ENCODE results near the gene TIMM22. TPM values are rescaled to one million over a fixed set of nuclear protein-coding genes. Genes with fewer than 3 reads are reported as not detected.
"Not testable (repeated sequence)": the region's sequence is repeated elsewhere in the genome, so short reads cannot be mapped to it uniquely, and the experiment has no call there.

Gene TIMM22
- total RNA-seq, 1 donor from 2014 or later = 15.0 TPM

- H3K27me3 Mint-ChIP-seq (ENCODE audit: low read depth); H3K4me3 Mint-ChIP-seq (ENCODE audit: low read depth); DNase-seq (ENCODE audit: low spot score); H3K27ac Mint-ChIP-seq; intact Hi-C loops (cut with micrococcal nuclease); H3K4me1 Mint-ChIP-seq (ENCODE audit: low read depth); H3K9me3 Mint-ChIP-seq: not testable (repeated sequence)
- H3K36me3 Mint-ChIP-seq (ENCODE audit: low read depth) = peaks cover 11% of the 10 kb centered on the region
Observed at GRCh38 chr17:1044387-1045009, 47.6 kb downstream of the TIMM22 start.

GRCh38 chr17:1045456-1045855, 48.5 kb downstream of the TIMM22 start:
- Mint-ChIP-seq H3K27ac (no peak overlapping the region), H3K4me3 (ENCODE audit: low read depth) (no peak overlapping the region), H3K9me3 (no peaks in the 10 kb centered on the region), H3K27me3 (ENCODE audit: low read depth) (no peaks in the 10 kb centered on the region), H3K36me3 (ENCODE audit: low read depth) (peaks cover 17% of the 10 kb centered on the region), H3K4me1 (ENCODE audit: low read depth) (no peaks in the 10 kb centered on the region)
- intact Hi-C loops (cut with micrococcal nuclease) = no loop called here
- no peak for DNase-seq (ENCODE audit: low spot score)

GRCh38 chr17:1047177-1047878, 50.4 kb downstream of the TIMM22 start:
- no peaks in the 10 kb centered on the region for H3K27me3 Mint-ChIP-seq (ENCODE audit: low read depth)
- DNase-seq (ENCODE audit: low spot score) = no peak
- peaks cover 11% of the 10 kb centered on the region for H3K36me3 Mint-ChIP-seq (ENCODE audit: low read depth)
- H3K4me1 Mint-ChIP-seq (ENCODE audit: low read depth) = no peaks in the 10 kb centered on the region
- no peak overlapping the region for H3K4me3 Mint-ChIP-seq (ENCODE audit: low read depth)
- intact Hi-C loops (cut with micrococcal nuclease) = no loop called here
- H3K9me3 Mint-ChIP-seq = no peaks in the 10 kb centered on the region
- no peak overlapping the region for H3K27ac Mint-ChIP-seq

- DNase-seq (ENCODE audit: low spot score) = no peak
- Mint-ChIP-seq H3K4me3 (ENCODE audit: low read depth) (no peak overlapping the region), H3K36me3 (ENCODE audit: low read depth) (peaks cover 6% of the 10 kb centered on the region), H3K9me3 (no peaks in the 10 kb centered on the region), H3K27me3 (ENCODE audit: low read depth) (no peaks in the 10 kb centered on the region), H3K4me1 (ENCODE audit: low read depth) (no peaks in the 10 kb centered on the region), H3K27ac (no peak overlapping the region)
- intact Hi-C loops (cut with micrococcal nuclease) = no loop called here
Observed at GRCh38 chr17:1047879-1048470, 51.0 kb downstream of the TIMM22 start.

- H3K27ac Mint-ChIP-seq; H3K9me3 Mint-ChIP-seq; H3K4me1 Mint-ChIP-seq (ENCODE audit: low read depth); H3K27me3 Mint-ChIP-seq (ENCODE audit: low read depth); intact Hi-C loops (cut with micrococcal nuclease); DNase-seq (ENCODE audit: low spot score); H3K36me3 Mint-ChIP-seq (ENCODE audit: low read depth); H3K4me3 Mint-ChIP-seq (ENCODE audit: low read depth): not testable (repeated sequence)
Observed at GRCh38 chr17:1048516-1049115, 51.7 kb downstream of the TIMM22 start.

GRCh38 chr17:1049446-1050225, 52.7 kb downstream of the TIMM22 start:
- no peaks in the 10 kb centered on the region for H3K4me1 Mint-ChIP-seq (ENCODE audit: low read depth)
- H3K27ac Mint-ChIP-seq = no peak overlapping the region
- H3K4me3 Mint-ChIP-seq (ENCODE audit: low read depth) = no peak overlapping the region
- H3K27me3 Mint-ChIP-seq (ENCODE audit: low read depth) = no peaks in the 10 kb centered on the region
- intact Hi-C loops (cut with micrococcal nuclease) = no loop called here
- peaks cover 10% of the 10 kb centered on the region for H3K36me3 Mint-ChIP-seq (ENCODE audit: low read depth)
- DNase-seq (ENCODE audit: low spot score) = no peak
- H3K9me3 Mint-ChIP-seq = no peaks in the 10 kb centered on the region

- DNase-seq (ENCODE audit: low spot score) = no peak
- Mint-ChIP-seq H3K27ac (no peak overlapping the region), H3K36me3 (ENCODE audit: low read depth) (peaks cover 10% of the 10 kb centered on the region), H3K9me3 (no peaks in the 10 kb centered on the region), H3K4me3 (ENCODE audit: low read depth) (no peak overlapping the region), H3K4me1 (ENCODE audit: low read depth) (no peaks in the 10 kb centered on the region), H3K27me3 (ENCODE audit: low read depth) (no peaks in the 10 kb centered on the region)
- intact Hi-C loops (cut with micrococcal nuclease) = no loop called here
Observed at GRCh38 chr17:1050246-1050995, 53.5 kb downstream of the TIMM22 start.

- no peaks in the 10 kb centered on the region for H3K27me3 Mint-ChIP-seq (ENCODE audit: low read depth)
- H3K36me3 Mint-ChIP-seq (ENCODE audit: low read depth) = peaks cover 10% of the 10 kb centered on the region
- no peaks in the 10 kb centered on the region for H3K9me3 Mint-ChIP-seq
- H3K4me3 Mint-ChIP-seq (ENCODE audit: low read depth) = no peak overlapping the region
- no peak for DNase-seq (ENCODE audit: low spot score)
- no peaks in the 10 kb centered on the region for H3K4me1 Mint-ChIP-seq (ENCODE audit: low read depth)
- intact Hi-C loops (cut with micrococcal nuclease) = no loop called here
- H3K27ac Mint-ChIP-seq = no peak overlapping the region
Observed at GRCh38 chr17:1050996-1051925, 54.3 kb downstream of the TIMM22 start.

Other genes with a start within 250 kb of the TIMM22 start
- 62.8 and 64.2 TPM in 2 replicates for gene GEMIN4, start 244.9 kb upstream of the TIMM22 start, total RNA-seq
- 84.8 and 98.0 TPM in 2 replicates for gene GLOD4, start 214.8 kb upstream of the TIMM22 start, total RNA-seq
- gene MRM3, start 214.8 kb upstream of the TIMM22 start, total RNA-seq = 28.4 and 29.3 TPM in 2 replicates
- gene NXN, start 17.4 kb upstream of the TIMM22 start, total RNA-seq = 0.43 and 0.48 TPM in 2 replicates
- 69.3 and 75.3 TPM in 2 replicates for gene ABR, start 182.9 kb downstream of the TIMM22 start, total RNA-seq

Data from activated T-helper 2 cell treated with anti-CD3 and anti-CD28 coated beads, Interferon-gamma antibody, Interleukin-2, Interleukin-4, amounts not matched to agents 10 μg/mL and 5 μg/mL and 100 μg/mL, durations not matched to agents 14 hours and 24 hours and 36 hours (primary cell).